Motor neuron (in vitro differentiated cells): ENCODE results near the gene FUT7. TPM values are rescaled to one million over a fixed set of nuclear protein-coding genes. Genes with fewer than 3 reads are reported as not detected.

Source experiments
- ATAC-seq, 8 experiments: fragments of 200-7000 bp; cut with Tn5 transposase; replicated peaks in 6 of 8; 2 replicates each; pipeline ENCODE4 v1.8.0; 2021; ENCODE audit warnings: mild to moderate bottlenecking in 8 of 8, moderate library complexity in 8 of 8
- H3K27ac ChIP-seq, 2 donors: fragments of 250-450 bp; sonication (Bioruptor Pico); 2 replicates each; pipeline ENCODE4 v1.9.0; 2021; ENCODE audit warnings: antibody characterized with exemption in 2 of 2, mild to moderate bottlenecking in 2 of 2, moderate library complexity in 1 of 2
- H3K4me1 ChIP-seq, 2 donors: fragments of 250-450 bp; sonication (Bioruptor Pico); replicated peaks in 1 of 2; 2 replicates each; pipeline ENCODE4 v1.6.1; 2021; ENCODE audit warnings: antibody characterized with exemption in 2 of 2, mild to moderate bottlenecking in 2 of 2, moderate library complexity in 1 of 2
- H3K4me3 ChIP-seq, 5 donors: fragments of 250-450 bp; sonication (Bioruptor Pico); 2 replicates each; pipeline ENCODE4 v1.9.0; 2021; ENCODE audit warnings: antibody characterized with exemption in 5 of 5, mild to moderate bottlenecking in 5 of 5, moderate library complexity in 4 of 5
- WGBS, 10 experiments: fragments of 450-650 bp; shearing (Covaris generic); methylation state at CpG; one replicate each; pipeline ENCODE4 v1.0.0; 2022; 5-methylcytosine and 5-hydroxymethylcytosine counted together
- in situ Hi-C, 9 experiments: fragments of 400-800 bp; cut with MboI; loops; one replicate each; pipeline ENCODE4 v1.15.0; 2021; ENCODE audit warnings: low sequenced_read_pairs in 9 of 9, low pct_unique_long_range_greater_than_20kb in 2 of 9; ENCODE audit not compliant: unreplicated experiment in 9 of 9
- total RNA-seq, 8 experiments: library from RNA; unstranded; fragments of 300-600 nt; gene quantifications; 2 replicates each; pipeline versions ENCODE4 v1.2.3 to v1.2.4, GENCODE V29; 2022

FUT7 gene
- total RNA-seq, 8 experiments from 2014 or later, result 0.08 to 1.0 (median 0.25) TPM; not detected in 1

DNA sequence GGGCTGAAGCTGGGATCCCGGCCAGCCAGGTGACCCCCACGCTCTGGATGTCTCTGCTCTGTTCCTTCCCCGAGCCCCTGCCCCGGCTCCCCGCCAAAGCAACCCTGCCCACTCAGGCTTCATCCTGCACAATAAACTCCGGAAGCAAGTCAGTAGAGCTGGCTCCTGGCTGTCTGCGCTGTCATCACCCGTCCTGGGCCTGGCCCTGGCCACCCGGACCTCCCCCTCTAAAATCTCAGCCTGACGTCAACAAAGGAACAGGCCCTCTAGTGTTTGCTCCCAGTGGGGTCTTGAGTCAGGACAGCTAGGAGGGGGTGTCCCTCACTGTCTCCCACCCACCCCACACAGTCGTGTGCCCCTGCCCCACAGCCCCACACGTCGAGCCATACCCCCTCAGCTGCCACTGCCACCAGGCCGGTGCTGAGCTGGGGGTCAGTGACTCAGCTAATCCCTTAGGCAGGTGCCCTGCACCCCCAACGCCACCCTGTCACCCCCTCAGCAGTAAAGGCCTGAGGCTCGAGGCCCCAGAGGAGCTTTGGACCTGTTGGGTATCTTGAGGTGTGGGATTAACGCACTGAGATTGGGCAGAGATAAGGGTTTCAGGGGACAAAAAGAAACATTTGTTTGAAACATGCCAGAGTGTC lies 50.2 kb downstream of the FUT7 start:
- Histone ChIP-seq H3K4me1 (peaks cover 10% of the 10 kb centered on the region in 2 donors), H3K4me3 (no peak overlapping the region), H3K27ac (no peak overlapping the region)
- 80 to 100% (median 100%) methylated on average over 1 of the region's 17 CpGs; no CpG with 5 or more reads in 7 of the 10 experiments for WGBS, 10 experiments
- in situ Hi-C loops, result no loop called here
- ATAC-seq, result peak in 1 of 8 experiments; percentile 1

DNA sequence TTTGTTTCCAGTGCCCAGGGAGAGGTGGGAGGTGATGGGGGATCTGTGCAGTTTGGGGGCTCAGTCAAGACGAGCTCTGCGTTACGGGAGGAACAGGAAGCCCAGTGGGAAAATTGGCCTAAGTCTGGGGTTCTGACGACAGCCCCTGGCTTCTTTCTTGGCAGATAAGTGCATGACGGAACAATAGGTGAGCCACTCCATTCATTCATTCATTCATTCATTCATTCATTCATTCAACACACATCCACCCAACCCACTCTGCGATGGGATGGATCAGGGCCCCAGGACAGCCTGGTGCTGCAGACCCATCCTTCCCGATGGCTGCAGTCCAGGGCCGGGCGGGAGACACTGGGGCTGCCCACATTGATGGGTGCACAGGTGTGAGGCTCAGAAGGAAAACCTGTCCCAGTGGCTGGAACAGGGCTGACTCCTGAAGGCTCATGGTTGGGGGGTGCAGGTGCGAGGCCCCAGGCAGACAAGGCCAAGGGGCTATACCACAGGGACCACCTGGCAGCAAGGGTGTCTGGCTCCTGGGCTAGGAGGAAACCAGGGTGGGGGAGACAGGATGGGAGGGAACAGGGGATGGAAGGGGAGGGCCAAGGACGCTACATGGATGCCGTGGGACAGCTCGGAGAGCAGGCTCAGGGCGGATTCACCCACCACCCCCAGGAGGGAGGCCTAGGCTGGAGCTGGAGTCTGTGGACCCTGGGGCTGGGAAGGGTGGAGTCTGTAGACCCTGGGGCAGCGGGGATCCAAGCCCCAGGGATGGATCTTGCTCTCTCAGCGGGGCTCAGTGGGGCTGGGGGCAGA lies 51.0 kb downstream of the FUT7 start:
- H3K4me3 ChIP-seq, result no peak overlapping the region
- 80 to 100% methylated on average over 1 to 3 of the region's 16 CpGs; no CpG with 5 or more reads in 8 of the 10 experiments for WGBS, 10 experiments
- H3K27ac ChIP-seq, result no peak overlapping the region
- in situ Hi-C loops, result no loop called here
- ATAC-seq, result no peak
- peaks cover 10% of the 10 kb centered on the region in 2 donors for H3K4me1 ChIP-seq

Other genes starting within 250 kb of the FUT7 start
- 10 to 100 TPM; 21.7 to 92.7 (median 39.5) TPM for gene TMEM141, start 240.7 kb downstream of the FUT7 start, total RNA-seq
- gene CCDC183, start 235.8 kb downstream of the FUT7 start, total RNA-seq, result 1 to 10 TPM in 7 of 8 experiments, under 1 TPM in 1; 0.61 to 3.3 (median 2.5) TPM
- gene RABL6, start 224.1 kb downstream of the FUT7 start, total RNA-seq, result 10 to 100 TPM; 33.8 to 83.5 (median 39.5) TPM
- gene AJM1, start 189.6 kb downstream of the FUT7 start, total RNA-seq, result 1 to 10 TPM; 1.2 to 5.5 (median 2.6) TPM
- 100 to 1,000 TPM; 134 to 366 (median 259) TPM for gene PHPT1, start 182.7 kb downstream of the FUT7 start, total RNA-seq
- gene MAMDC4, start 179.7 kb downstream of the FUT7 start, total RNA-seq, result 10 to 100 TPM in 1 of 8 experiments, 1 to 10 TPM in 7; 1.5 to 10.3 (median 4.7) TPM
- 100 to 1,000 TPM; 506 to 905 (median 719) TPM for gene EDF1, start 165.8 kb downstream of the FUT7 start, total RNA-seq
- 10 to 100 TPM in 4 of 8 experiments, 1 to 10 TPM in 4; 6.8 to 18.4 (median 10.0) TPM for gene TRAF2, start 145.6 kb downstream of the FUT7 start, total RNA-seq
- gene FBXW5, start 87.3 kb downstream of the FUT7 start, total RNA-seq, result 100 to 1,000 TPM in 1 of 8 experiments, 10 to 100 TPM in 7; 34.1 to 115 (median 45.3) TPM
- gene C8G, start 86.8 kb downstream of the FUT7 start, total RNA-seq, result 1 to 10 TPM in 5 of 8 experiments, under 1 TPM in 1, not detected in 2; 0.71 to 2.7 (median 1.4) TPM
- gene LCN12, start 79.8 kb downstream of the FUT7 start, total RNA-seq, result 1 to 10 TPM in 5 of 8 experiments, under 1 TPM in 3; 0.38 to 4.3 (median 1.2) TPM
- gene PTGDS, start 54.6 kb downstream of the FUT7 start, total RNA-seq, result 100 to 1,000 TPM in 2 of 8 experiments, 10 to 100 TPM in 2, 1 to 10 TPM in 4; 1.2 to 273 (median 12.3) TPM
- gene LCNL1, start 49.1 kb downstream of the FUT7 start, total RNA-seq, result 1 to 10 TPM in 1 of 8 experiments, under 1 TPM in 7; 0.11 to 1.3 (median 0.73) TPM
- gene PAXX, start 39.7 kb downstream of the FUT7 start, total RNA-seq, result 10 to 100 TPM; 23.4 to 38.4 (median 27.5) TPM
- gene CLIC3, start 35.5 kb downstream of the FUT7 start, total RNA-seq, result 1 to 10 TPM in 1 of 8 experiments, under 1 TPM in 3, not detected in 4; 0.29 to 8.3 (median 0.47) TPM
- gene ABCA2, start 3.9 kb downstream of the FUT7 start, total RNA-seq, result 10 to 100 TPM in 7 of 8 experiments, 1 to 10 TPM in 1; 8.1 to 27.9 (median 18.0) TPM
- gene NPDC1, start 14.1 kb upstream of the FUT7 start, total RNA-seq, result 10 to 100 TPM; 19.0 to 61.7 (median 30.5) TPM
- 1 to 10 TPM in 1 of 8 experiments, under 1 TPM in 7; 0.13 to 1.3 (median 0.34) TPM for gene ENTPD2, start 22.0 kb upstream of the FUT7 start, total RNA-seq
- 10 to 100 TPM in 2 of 8 experiments, 1 to 10 TPM in 4, under 1 TPM in 2; 0.31 to 12.5 (median 6.4) TPM for gene SAPCD2, start 38.5 kb upstream of the FUT7 start, total RNA-seq
- gene UAP1L1, start 45.4 kb upstream of the FUT7 start, total RNA-seq, result 1 to 10 TPM in 6 of 8 experiments, under 1 TPM in 2; 0.63 to 8.9 (median 4.5) TPM
- 10 to 100 TPM; 28.6 to 89.3 (median 50.3) TPM for gene MAN1B1, start 54.9 kb upstream of the FUT7 start, total RNA-seq
- 100 to 1,000 TPM in 3 of 8 experiments, 10 to 100 TPM in 5; 14.2 to 233 (median 56.1) TPM for gene DPP7, start 82.6 kb upstream of the FUT7 start, total RNA-seq
- 1 to 10 TPM in 4 of 8 experiments, under 1 TPM in 4; 0.20 to 6.0 (median 1.2) TPM for gene GRIN1, start 107.1 kb upstream of the FUT7 start, total RNA-seq
- gene LRRC26, start 138.0 kb upstream of the FUT7 start, total RNA-seq, result under 1 TPM in 3 of 8 experiments, not detected in 5; 0.17 to 1.00 (median 0.43) TPM
- not detected for gene TMEM210, start 140.0 kb upstream of the FUT7 start, total RNA-seq
- 10 to 100 TPM; 11.9 to 43.3 (median 20.0) TPM for gene ANAPC2, start 156.5 kb upstream of the FUT7 start, total RNA-seq
- 10 to 100 TPM; 28.2 to 50.7 (median 44.5) TPM for gene SSNA1, start 156.6 kb upstream of the FUT7 start, total RNA-seq
- 10 to 100 TPM in 4 of 8 experiments, 1 to 10 TPM in 4; 5.9 to 79.6 (median 10.6) TPM for gene TPRN, start 168.7 kb upstream of the FUT7 start, total RNA-seq
- 10 to 100 TPM; 20.0 to 31.7 (median 26.4) TPM for gene TMEM203, start 173.6 kb upstream of the FUT7 start, total RNA-seq
- 10 to 100 TPM in 2 of 8 experiments, 1 to 10 TPM in 6; 5.1 to 25.3 (median 8.6) TPM for gene NDOR1, start 173.6 kb upstream of the FUT7 start, total RNA-seq
- gene RNF208, start 190.2 kb upstream of the FUT7 start, total RNA-seq, result 1 to 10 TPM in 7 of 8 experiments, under 1 TPM in 1; 0.41 to 7.0 (median 3.0) TPM
- 1 to 10 TPM; 1.2 to 4.7 (median 1.3) TPM for gene CYSRT1, start 193.1 kb upstream of the FUT7 start, total RNA-seq
- gene RNF224, start 195.4 kb upstream of the FUT7 start, total RNA-seq, result 1 to 10 TPM in 1 of 8 experiments, under 1 TPM in 7; 0.23 to 1.1 (median 0.46) TPM
- under 1 TPM in 6 of 8 experiments, not detected in 2; 0.11 to 0.49 (median 0.20) TPM for gene SLC34A3, start 198.8 kb upstream of the FUT7 start, total RNA-seq
- gene TUBB4B, start 209.2 kb upstream of the FUT7 start, total RNA-seq, result 100 to 1,000 TPM in 5 of 8 experiments, 10 to 100 TPM in 3; 57.6 to 372 (median 151) TPM
- 1 to 10 TPM in 3 of 8 experiments, under 1 TPM in 2, not detected in 3; 0.42 to 1.4 (median 1.3) TPM for gene STPG3, start 219.2 kb upstream of the FUT7 start, total RNA-seq
- gene NELFB, start 223.2 kb upstream of the FUT7 start, total RNA-seq, result 10 to 100 TPM; 22.8 to 38.4 (median 34.5) TPM
- 10 to 100 TPM in 2 of 8 experiments, 1 to 10 TPM in 1, under 1 TPM in 5; 0.11 to 14.2 (median 0.71) TPM for gene TOR4A, start 245.6 kb upstream of the FUT7 start, total RNA-seq